Stimulated activated CD4-positive, alpha-beta T cell treated with anti-CD3 and anti-CD28 coated beads, TNF-alpha, amount 100 ng/mL, for 48 hours (primary cell): ENCODE results near the gene GPRIN1.
"Not testable (repeated sequence)": the region's sequence is repeated elsewhere in the genome, so short reads cannot be mapped to it uniquely, and the experiment has no call there.

ENCODE experiments used
- DNase-seq, 3 donors: peaks; one replicate each; pipeline ENCODE4 v3.0.0-alpha.2; 2020; ENCODE audit warnings: low read depth in 3 of 3

Gene GPRIN1

DNA sequence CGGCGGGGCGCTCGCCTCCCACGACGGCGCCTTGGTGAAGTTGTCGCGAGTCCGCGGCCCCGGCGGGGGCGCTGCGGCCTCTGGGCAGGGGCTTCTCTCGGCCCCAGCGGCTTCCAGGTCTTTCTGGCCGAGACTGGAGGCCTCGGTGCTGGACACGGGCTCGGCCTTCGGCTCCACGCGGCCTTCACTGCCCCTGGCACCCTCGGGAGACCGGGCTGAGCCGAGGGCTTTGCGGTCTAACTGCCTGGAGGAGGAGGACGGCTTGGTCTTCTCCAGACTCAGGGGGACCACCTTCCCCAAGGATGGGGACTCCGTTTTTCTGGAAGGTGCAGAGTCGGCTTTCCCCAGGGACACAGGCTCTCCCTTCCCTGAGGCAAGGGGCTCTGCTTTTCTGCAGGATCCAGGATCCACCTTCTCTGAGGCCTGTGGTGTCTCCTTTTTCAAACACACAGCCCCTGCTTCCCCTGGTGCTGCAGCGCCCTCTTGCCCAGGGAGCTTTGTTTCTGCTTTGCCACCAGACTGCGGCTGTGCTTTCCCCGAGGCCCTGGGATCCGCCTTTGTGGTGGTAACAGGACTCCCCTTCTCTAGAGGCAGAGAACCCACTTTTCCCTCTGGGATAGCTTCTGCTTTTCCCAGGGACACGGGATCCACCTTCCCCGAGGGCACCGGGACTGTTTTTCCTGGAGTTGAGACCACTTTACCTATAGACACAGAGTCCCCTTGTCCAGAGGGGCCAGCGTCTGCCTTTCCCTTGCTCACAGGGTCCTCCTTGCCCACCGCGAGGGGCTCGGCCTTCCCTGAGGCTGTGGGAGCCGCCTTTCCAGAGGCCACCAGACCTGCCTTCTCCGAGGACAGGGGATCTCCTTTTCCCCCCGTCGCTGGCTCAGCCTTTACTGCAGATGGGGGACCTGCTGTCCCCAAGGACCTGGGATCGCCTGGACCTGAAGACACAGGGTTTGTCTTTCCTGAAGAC, 12.3 kb downstream of the GPRIN1 start:
- no peak for DNase-seq

DNA sequence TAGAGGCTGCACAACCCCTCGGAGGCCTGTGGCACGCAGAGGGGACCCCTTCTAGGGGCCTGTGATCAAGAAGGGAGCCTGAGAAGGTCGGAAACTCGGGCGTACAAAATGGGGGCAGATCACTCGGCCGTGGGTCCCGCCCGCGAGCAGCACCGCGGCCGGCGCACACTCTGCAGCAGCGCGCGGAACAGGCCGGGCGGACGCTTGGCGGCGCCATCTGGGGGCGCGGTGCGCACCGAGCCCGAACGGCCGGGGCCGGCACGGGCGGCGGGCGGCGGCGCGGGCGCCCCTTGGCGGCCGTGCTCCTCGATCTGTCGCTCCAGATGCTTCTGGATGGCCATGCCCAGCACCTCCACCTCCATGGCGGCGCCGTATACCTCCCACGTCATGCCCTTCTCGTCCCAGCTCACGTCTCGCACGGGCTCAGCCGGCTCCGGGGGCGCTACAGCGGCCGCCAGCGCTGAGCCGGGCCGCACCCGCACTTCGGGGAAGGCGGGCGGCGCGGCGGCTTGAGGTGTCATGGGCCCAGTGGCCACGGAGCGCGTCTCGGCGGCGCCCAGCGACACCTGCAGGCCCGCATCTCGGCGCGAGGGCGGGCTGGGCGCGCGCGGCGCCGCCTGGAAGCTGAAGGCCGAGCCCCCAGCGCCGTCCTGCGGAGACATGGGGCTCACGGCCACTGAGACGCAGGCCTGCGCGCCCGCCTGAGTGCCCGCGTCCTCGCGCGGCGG, 13.1 kb downstream of the GPRIN1 start:
- DNase-seq: peak; percentile 26 to 50 (median 34)

DNA sequence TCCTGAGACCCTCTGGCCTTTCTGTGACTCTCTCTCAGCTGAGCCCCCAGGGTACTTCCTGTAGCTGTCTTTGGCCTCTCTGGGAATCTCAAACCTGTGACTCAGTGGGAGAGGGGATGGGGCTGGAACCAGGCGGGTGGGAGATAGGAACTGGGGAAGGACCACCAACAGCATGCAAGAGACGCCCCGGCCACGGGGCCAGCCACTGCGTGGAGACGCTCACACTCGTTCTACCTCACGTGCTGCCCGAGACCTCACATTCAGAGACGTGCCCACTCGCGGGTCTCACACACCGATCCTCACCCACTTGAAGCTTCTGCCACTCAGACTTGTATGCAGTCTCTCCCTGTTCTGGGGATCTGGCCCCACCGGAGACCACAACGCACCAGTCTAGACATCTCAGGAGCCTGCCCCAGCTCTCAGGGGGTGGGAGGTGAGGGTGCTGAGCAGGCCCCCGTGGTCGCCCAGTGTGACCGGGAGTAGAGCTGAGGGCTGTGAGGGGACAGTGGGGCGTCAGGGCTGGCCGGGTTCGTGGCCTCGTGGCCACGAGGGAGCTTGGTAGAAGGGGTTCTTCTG, 13.8 kb downstream of the GPRIN1 start:
- no peak for DNase-seq

DNA sequence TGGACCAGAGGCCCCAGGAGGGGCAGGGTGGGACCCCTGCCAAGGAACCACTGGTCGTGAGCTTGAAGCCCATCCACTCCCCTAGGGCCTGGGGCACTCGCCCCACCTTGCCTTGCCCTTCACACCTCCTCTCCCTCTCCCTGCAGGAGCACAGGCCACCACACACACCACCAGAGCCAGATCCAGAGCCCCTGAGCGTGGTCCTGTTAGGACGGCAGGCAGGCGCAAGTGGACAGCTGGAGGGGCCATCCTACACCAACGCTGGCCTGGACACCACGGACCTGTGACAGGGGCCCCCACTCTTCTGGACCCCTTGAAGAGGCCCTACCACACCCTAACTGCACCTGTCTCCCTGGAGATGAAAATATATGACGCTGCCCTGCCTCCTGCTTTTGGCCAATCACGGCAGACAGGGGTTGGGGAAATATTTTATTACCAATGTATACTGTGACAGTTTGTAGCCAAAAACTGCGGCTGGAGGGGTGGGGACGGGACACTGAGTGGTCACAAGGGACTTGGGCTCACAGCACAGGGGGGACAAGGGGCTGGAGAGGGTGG, 14.5 kb downstream of the GPRIN1 start:
- DNase-seq: no peak

DNA sequence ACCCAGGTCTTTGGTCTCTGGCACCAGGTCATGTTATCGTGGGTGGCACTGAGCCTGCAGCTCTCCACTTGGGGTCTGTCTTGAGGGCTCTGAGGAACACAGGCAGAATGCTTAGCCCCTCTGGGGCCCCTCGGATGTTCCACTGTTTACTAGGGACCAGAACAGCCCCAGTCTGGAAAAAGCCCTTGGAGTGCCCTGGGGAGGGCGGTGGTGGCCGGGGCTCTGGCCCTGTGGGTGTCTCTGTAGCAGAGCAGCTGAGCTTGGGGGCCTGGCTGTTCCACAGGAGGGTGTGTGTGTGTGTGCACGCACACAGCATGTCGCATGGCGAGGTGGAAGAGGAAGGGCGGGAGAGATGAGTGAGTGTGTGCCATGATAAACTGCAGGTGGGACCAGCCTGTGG, 15.4 kb downstream of the GPRIN1 start:
- DNase-seq: no peak

DNA sequence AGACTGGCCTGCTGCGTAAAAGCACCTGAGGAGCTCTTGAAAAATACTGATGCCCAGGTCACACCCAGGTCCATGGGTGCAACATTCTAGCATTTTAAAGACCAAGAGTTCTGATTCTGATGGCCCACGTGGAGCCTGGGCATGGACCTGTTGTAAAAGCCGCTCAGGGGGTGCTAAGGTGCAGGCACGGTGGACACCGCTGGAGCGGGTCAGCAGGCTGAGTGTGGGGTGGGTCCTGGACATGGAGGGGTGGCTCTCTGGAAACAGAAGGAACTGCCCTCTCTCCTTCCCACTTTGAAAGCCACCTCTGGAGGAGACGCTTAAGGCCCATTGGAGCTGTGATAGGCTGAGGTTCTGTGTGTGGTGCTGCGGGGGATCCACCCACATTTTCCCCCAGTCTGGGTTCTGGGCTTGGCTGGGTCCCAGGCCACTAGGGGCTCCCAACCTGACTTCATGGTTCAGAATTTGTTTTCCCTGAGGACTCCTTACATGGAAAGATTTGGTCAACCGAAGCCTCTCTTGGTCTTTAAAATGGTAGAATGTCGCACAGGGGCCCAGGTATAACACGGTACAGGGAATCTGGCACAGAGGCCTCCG, 16.6 kb downstream of the GPRIN1 start:
- DNase-seq: no peak

DNA sequence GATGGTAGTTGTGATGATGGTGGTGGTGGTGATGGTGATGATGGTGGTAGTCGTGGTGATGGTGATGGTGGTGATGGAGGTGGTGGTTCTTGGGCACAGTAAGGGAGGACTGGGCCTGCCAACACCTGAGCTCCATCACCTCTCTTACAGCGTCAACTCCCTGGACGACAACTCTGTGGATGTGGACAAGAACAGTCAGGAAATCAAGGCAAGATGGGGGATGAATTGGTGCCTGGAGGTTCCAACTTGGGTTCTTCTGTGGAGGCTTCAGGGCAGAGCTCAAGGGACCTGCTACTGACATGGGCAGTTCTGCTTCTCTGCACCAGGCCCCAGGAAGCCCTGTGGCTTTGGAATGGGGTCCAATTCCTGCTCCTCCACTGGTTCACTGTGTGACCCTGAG, 17.4 kb downstream of the GPRIN1 start:
- no peak for DNase-seq

DNA sequence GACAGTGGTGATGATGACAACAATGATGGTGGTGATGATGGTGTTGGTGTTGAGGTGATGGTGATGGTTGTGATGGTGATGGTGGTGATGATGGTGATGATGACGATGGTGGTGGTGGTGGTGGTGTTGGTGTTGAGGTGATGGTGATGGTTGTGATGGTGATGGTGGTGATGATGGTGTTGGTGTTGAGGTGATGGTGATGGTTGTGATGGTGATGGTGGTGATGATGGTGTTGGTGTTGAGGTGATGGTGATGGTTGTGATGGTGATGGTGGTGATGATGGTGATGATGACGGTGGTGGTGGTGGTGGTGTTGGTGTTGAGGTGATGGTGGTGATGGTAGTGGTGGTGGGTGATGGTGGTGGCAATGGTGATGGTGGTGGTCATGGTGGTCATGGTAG, 18.3 kb downstream of the GPRIN1 start:
- DNase-seq: not testable (repeated sequence)

DNA sequence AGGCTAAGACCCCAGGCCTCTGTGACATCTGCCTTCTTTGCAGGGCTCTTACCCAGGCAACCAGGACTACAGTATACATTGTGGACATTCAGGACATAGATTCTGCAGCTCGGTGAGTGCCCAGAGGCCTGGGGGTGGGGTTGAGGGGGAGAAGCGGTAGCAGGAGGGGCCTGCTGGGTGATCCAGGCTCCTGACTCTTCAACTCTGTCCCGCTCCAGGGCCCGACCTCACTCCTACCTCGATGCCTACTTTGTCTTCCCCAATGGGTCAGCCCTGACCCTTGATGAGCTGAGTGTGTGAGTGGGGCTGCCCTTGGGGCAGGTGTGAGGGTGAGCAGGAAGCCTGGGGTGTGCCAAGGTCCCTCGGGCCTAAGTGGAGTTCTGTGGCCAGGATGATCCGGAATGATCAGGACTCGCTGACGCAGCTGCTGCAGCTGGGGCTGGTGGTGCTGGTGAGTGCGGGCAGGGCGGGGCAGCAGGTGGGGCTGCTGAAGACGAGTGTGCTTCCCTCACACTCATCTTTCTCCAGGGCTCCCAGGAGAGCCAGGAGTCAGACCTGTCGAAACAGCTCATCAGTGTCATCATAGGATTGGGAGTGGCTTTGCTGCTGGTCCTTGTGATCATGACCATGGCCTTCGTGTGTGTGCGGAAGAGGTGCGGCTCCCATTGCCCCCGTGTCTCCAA, 19.8 kb downstream of the GPRIN1 start:
- no peak for DNase-seq

DNA sequence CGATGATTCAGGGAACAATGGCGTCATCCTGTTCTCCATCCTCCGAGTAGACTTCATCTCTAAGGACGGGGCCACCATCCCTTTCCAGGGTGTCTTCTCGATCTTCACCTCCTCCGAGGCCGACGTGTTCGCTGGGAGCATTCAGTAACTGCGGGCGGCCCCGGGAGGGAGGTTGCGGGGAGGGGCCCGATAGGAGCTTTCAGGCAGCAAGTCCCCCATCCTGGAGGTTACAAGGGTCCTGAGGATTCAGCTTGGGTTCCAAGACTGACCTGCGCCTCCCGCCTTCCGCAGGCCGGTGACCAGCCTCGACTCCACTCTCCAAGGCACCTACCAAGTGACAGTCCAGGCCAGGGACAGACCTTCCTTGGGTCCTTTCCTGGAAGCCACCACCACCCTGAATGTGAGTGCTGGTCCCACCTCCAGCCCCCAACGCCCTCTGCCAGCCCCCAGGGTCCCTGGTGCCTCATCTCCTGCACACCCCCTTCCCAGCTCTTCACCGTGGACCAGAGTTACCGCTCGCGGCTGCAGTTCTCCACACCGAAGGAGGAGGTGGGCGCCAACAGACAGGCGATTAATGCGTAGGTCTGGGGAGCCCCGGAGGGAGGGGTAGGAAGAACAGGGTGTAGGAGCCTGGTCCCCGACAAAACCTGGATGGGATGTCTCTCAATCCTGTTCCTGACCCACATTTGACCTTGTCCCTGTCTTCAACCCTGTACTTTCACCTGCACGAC, 20.8 kb downstream of the GPRIN1 start:
- no peak for DNase-seq

DNA sequence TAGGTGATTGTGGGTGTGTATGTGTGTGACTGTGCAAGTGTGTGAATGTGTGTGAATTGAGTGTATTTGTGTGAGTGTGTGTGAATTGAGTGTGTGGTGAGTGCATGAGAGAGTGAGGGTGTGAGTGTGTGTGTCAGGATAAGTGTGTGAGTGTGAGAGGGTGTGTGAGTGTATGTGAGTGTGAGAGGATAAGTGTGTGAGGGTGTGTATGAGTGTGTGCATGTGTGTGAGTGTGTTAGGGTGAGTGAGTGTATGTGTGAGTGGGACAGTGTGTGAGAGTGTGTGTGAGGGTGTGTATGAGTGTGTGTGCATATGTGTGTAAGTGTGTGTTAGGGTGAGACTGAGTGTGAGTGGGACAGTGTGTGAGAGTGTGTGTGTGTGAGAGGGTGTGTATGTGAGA, 21.7 kb downstream of the GPRIN1 start:
- DNase-seq: no peak

DNA sequence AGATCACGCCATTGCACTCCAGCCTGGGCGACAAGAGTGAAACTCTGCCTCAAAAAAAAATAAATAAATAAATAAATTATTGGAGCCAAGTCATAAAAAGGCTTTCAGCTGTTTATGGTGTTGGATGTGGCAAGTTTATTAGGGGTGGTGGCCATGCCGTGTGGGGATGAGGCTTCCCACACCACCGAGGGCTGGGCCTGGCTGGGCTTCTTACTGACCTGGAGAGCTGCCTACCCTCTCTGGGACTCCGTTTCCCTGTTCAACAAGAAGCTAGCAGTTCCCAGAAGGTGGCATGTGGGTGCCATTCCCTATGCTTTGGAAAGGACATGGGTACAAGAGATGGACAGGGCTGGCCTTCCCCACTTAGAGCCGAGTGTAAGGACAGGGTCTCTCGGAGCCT, 22.6 kb downstream of the GPRIN1 start:
- DNase-seq: no peak

DNA sequence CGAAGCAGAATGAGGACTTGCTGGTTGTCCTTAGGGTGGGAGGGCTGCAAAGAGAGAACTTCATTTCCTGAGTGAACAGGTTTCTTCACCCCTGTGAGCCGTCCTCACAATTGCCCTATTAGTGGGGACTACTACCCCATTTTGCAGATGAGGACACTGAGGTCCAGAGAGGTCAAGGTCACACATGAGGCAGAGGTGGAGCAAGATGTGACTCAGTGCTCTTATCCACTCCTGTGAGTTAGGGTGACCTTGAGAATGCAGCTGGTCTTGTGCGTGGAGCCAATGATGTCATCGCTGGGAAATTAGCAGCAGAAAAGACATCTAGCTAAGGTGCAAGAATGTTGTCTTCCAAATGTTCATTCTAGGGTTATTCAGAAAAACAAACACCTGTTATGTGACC, 26.9 kb downstream of the GPRIN1 start:
- DNase-seq: no peak

DNA sequence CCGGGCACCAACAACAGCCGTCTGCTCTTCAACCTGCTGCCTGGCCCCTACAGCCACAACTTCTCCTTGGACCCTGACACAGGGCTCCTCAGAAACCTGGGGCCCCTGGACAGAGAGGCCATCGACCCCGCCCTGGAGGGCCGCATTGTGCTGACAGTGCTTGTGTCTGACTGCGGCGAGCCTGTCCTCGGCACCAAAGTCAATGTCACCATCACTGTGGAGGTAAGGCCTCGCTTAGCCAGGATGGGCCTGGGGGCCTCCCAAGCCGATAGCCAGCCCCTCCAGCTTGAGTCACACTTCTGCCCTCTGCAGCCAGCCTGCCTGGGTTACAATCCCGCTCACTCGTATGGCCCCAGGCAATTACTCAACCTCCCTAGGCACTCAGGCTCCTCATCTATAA, 28.6 kb downstream of the GPRIN1 start:
- DNase-seq: no peak

DNA sequence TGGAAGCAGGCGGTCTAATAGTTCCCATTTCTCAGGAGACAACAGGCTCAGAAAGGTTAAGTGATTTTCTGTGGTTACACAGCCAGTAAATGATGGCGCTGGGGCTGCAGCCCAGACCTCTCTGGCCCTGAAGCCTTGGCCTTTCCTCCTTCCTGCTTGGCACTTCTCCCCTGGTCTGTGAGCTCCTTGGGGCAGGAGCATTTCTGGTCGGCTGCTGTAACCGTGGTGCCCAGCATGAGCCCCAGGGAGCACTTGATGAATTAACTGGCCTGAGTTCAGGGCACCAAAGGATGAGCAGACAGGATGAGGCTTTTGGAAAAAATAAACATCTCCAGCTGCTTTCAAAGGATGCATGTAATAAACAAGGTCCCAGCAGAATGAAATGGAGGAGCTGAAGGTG, 30.6 kb downstream of the GPRIN1 start:
- DNase-seq: no peak

DNA sequence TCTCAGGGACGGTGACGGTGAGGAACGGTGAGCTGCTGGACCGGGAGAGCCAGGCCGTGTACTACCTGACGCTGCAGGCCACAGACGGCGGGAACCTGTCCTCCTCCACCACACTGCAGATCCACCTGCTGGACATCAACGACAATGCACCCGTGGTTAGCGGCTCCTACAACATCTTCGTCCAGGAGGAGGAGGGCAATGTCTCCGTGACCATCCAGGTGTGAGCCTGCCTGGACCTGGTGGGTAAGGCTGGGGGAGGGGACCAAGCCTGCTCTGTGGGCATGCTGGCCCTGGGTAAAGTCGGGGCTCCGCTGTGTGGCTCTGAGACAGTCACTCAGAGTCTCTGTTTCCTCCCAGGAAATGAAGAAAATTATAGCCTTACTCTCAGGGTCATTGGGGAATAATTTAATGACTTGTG, 31.6 kb downstream of the GPRIN1 start:
- no peak for DNase-seq

DNA sequence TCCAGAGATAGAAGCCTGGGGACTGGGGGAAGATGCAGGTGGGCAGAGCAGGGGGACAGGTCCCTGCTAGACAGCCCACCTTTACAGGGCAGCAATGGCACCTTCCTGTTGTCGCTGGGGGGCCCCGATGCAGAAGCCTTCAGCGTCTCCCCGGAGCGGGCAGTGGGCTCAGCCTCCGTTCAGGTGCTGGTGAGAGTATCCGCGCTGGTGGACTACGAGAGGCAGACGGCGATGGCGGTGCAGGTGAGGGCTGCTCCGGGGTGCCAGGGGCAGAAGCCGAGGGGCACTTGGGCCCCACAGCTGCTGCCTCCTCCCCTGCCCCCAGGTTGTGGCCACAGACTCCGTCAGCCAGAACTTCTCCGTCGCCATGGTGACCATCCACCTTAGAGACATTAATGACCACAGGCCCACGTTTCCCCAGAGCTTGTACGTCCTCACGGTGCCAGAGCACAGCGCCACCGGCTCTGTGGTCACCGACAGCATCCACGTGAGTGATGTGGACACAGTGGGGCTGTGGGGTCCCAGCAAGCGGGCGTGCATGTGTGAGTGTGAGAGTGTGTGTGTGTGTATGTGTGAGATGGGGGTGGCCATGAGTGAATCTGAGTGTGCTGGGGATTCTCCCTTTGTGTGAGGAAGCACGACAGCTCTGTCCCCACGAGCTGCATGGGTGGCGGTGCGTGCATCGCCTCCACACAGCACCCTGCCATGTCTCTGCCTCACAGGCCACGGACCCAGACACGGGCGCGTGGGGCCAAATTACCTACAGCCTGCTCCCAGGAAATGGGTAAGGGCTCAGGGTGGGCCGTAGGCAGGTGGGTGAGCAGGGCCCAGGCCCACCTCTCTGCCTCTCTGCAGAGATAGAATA, 32.4 kb downstream of the GPRIN1 start:
- DNase-seq: no peak

DNA sequence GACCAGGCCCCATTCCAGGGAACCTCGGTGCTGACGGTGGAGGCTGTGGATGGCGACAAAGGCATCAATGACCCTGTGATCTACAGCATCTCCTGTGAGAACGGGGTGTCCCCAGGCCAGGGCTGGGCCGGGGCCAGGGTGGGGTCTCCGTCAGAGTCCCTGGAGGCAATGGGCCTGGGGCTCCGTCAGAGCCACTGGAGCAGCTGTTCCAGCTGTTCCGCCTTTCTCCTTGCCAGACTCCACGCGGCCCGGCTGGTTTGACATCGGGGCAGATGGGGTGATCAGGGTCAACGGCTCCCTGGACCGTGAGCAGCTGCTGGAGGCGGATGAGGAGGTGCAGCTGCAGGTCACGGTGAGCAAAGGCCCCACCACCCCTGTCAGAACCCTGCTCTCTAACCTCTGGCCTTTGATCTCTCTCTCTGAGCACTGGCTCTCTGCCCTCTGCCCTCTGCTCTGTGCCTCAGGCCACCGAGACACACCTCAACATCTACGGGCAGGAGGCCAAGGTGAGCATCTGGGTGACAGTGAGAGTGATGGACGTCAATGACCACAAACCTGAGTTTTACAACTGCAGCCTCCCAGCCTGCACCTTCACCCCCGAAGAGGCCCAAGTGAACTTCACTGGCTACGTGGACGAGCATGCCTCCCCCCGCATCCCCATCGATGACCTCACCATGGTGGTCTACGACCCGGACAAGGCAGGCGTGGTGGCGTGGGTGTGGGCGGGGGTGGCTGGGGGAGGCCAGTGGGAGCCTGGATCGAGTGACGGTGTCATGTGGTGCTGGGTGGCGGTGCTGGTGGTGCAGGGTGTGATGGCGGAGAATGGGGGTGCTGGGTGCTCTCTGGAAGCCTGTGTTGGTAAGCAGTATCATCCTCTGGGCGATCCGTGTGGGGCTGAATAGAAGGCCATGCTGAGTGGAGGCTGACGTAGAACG, 34.2 kb downstream of the GPRIN1 start:
- no peak for DNase-seq

DNA sequence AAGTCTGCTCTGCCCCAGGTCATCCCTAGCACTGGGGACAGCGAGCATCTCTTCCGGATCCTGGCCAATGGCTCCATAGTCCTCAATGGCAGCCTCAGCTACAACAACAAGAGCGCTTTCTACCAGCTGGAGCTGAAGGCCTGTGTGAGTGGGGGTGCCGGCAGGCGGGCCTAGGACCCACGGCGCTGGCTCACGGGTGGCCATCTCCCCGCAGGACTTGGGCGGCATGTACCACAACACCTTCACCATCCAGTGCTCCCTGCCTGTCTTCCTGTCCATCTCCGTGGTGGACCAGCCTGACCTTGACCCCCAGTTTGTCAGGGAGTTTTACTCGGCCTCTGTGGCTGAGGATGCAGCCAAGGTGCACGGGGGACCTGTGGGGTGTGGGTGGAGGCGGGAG, 34.9 kb downstream of the GPRIN1 start:
- DNase-seq: no peak
